Cerebellar nuclear complex (tissue), 1 donor: ENCODE measurements around the gene STAB2.

Source experiments
- DNase-seq, 2 experiments: peaks; one replicate each; lab custom pipeline; 2025; lab: John Stamatoyannopoulos, UW

Gene STAB2

DNA sequence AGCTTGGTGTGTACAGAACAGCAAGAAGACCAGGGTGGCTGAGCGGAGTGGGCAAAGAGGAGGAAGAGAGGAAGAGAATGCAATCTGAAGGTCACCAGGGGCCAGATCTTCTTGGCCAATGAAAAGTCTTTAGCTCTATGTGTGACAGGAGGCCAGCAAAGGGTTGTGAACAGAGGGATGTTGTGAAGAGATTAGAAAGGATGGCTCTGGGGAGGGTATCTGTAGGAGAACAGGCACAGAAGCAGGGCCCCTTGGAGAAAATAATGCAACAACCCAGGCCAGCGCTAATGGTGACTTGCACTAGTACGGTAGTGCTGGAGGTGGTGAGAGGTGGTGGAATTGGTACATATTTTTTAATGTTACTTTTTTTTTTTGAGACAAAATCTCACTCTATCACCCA, 156.7 kb downstream of the STAB2 start:
- no peak for DNase-seq

DNA sequence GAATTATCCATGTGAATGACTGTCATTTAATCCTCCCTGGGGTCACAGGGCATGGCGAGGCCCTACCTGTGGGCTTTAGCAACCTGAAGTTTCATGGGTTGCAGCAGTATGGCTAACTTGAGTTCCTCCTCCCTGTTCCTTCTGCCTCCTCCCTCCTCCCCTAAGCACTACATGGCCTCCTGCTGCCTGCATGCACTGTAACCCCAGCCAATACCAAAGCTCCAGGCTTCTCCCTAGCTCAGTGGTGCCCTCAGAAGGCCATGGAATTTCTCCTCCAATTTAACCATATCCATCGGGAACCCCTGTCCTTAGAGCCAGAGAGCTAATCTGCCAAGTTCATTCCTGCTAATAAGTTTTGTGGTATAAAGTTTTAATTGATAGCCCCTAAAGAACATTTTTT, 158.9 kb downstream of the STAB2 start:
- DNase-seq: no peak

DNA sequence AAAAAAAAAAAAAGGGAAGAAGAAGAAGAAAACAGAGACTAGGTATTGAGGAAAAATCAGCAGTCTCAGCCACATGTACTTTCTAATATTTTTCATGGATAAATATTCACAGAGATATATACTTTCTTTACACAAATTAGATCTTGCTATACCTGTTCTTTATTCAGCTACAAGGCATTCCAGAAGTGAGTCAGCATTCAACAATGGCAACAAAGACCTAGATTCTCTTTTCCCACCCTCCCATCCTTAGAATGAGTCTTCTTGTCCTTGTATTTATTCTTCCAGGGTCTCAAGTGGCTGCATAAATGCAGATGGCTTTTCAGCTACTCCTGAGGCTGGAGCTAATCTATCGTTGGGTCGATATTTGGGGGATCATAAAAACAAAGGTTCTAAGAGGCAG, 160.9 kb downstream of the STAB2 start:
- no peak for DNase-seq

DNA sequence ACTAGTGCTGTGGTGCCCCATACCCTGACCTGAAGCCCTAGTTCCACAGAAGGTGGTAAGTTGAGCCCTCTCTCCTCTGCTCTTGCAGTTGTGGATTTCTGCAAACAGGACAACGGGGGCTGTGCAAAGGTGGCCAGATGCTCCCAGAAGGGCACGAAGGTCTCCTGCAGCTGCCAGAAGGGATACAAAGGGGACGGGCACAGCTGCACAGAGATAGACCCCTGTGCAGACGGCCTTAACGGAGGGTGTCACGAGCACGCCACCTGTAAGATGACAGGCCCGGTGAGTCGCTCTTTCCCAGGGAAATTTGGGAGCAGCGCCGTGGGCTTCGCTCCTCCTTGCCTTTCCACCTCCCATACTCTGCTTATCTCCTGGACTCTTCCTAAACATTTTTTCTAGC, 161.8 kb downstream of the STAB2 start:
- no peak for DNase-seq

DNA sequence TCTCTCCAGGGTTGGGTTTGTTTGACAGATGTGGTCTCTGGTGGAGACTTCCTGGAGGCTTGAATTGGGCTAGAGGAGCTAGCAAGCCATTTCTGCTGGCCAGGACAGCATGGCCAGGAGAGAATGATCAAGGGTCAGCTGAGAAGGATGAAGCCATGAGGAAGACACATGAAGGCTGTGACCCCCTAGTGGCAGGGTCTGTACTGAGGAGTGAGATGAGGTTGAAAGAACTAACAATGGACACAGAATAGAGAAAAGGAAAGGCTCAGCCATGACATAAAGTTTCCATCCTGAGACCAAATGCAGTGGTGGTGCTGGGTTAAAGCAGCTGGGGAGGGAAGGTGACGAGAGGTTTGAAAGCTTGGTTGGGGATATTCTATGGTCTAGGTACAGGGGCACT, 164.1 kb downstream of the STAB2 start:
- no peak for DNase-seq

- no peak for DNase-seq
Observed at GRCh38 chr12:103751600-103751999, 164.5 kb downstream of the STAB2 start.

GRCh38 chr12:103755425-103755824, 168.4 kb downstream of the STAB2 start:
- no peak for DNase-seq

GRCh38 chr12:103756443-103756842, 169.4 kb downstream of the STAB2 start:
- DNase-seq: no peak

GRCh38 chr12:103757248-103757647, 170.2 kb downstream of the STAB2 start:
- no peak for DNase-seq

GRCh38 chr12:103758310-103759089, 171.4 kb downstream of the STAB2 start:
- no peak for DNase-seq

- no peak for DNase-seq
Observed at GRCh38 chr12:103762473-103762872, 175.4 kb downstream of the STAB2 start.

DNA sequence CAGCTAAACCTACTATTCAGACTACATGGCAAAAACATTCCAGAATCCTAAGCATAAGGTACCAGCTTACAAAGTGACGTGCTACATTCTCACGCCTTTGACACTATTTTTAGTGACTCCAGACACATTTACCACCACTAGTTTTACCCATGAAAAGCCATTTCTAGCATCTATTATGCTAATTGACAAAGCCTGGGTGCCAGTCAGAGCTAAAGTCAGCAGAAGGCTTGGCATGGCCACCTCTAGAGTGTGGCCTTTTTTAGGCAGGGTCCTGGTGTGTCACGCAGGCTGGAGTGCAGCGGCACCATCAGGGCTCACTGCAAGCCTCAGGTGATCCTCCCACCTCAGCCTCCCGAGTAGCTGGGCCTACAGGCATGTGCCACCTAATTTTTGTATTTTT, 178.2 kb downstream of the STAB2 start:
- no peak for DNase-seq

DNA sequence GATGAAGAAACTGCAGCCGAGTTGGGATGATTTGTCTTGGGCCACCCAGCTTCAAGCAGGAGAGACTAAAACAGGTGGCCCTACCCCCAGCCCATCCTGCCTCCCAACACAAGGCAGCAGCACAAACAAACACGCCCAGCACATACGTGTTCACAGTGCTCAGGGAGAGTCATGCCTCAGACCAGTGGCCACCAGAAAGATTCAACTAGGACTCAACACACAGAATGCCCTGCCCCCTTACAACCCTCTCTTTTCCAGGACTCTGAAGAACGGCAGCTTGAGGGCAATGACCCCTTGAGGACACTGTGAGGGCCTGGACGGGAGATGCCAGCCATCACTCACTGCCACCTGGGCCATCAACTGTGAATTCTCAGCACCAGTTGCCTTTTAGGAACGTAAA, 179.0 kb downstream of the STAB2 start:
- no peak for DNase-seq

DNA sequence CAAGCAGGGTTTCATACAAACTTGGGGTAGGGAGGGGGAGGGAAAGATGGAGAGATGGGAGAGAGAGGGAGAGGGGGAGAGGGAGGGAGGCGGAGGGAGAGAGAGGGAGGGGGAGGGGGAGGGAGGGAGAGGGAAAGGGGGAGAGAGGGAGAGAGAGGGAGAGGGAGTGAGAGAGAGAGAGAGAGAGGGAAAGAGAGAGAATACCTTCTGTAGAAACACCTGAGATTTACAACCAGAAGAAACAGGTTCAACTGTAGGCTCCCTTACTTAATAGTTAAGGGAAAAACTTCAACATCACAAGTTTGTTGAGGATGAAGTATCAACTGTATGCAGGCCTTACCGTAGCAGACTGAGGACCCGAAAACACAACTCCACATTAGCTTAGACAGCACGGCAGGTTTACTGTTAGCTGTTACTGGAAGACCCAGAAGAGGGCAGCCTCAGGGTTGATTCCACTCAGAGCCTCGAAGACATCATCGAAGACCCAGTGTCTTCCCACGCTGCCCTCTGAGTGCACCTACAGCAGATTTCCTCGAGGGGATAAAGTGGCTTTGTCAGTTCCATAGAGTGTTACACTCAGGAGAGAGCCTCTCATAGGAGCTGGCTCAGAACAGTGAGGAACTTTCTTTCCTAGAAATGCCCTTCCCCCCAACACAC, 181.5 kb downstream of the STAB2 start:
- DNase-seq: no peak

GRCh38 chr12:103769240-103769945, 182.3 kb downstream of the STAB2 start:
- DNase-seq: no peak

- DNase-seq: no peak
Observed at GRCh38 chr12:103771466-103771865, 184.4 kb downstream of the STAB2 start.

DNA sequence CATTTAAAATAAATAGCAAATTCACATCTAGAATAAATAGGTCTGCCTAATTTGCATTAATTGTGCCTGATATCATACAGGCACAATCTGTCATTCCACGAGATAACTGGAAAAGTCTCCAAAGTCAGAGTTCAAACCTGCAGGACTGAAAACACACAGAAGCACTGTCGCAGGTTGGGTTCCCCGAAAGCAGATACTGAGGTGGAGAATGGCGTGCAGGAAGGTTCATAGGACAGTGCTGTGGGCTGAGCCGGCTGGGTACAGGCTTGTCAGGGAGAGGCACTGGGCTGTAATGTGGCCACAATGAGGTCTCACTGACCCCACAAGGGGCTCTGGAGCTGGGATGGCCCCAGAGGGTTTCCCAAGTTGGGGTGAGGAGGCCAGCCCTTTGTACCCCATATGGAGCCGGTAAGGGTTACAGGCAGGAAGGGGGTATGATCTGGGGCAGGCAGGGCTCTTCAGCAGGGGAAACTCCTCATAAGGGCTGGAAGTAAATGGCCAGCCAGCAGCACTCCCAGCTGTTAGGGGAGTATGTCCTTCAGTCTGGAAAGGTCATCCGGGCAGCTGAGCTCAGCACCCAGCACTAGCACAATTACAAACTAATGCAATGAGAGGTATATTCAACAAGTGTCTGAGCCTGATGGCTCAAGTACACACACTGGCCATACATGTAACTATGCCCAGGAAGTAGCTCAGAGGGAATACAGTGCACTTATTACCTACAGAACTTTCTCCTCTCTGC, 185.5 kb downstream of the STAB2 start:
- DNase-seq: no peak

DNA sequence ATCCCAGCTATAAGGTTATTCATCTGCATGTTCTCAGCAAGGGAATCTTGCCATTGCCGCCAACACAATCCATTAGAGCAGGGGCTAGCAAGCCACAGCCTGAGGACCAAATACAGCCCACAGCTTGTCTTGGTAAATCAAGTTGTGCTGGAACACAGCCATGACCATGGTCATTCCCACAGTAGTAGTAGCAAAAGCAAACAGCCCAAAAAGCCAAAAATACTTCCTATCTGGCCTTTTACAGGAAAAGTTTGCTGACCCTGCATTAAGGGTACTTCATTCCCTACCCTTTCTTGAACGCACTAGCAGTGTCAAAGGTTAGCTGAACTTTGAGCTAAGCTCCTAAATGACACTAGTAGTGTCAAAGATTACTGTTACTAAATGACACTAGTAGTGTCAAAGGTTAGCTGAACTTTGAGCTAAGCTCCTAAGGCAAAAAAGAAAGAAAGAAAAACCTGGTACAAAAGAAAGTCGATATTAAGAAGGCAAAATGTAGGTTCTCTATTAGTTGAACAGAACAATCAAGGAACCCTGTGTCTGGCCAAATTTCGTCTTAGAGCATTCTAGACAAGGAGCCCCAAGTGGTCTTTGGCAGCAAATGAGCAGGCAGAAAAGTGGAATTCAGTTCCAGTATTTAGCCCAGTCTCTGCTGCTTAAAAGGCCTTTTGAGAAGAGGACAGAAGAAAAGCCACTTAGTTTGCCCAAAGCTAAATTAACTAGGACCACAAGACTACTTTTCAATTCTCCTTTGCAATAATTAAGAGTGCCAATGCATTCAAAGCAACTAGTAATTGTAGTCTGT, 186.2 kb downstream of the STAB2 start:
- DNase-seq: no peak

DNA sequence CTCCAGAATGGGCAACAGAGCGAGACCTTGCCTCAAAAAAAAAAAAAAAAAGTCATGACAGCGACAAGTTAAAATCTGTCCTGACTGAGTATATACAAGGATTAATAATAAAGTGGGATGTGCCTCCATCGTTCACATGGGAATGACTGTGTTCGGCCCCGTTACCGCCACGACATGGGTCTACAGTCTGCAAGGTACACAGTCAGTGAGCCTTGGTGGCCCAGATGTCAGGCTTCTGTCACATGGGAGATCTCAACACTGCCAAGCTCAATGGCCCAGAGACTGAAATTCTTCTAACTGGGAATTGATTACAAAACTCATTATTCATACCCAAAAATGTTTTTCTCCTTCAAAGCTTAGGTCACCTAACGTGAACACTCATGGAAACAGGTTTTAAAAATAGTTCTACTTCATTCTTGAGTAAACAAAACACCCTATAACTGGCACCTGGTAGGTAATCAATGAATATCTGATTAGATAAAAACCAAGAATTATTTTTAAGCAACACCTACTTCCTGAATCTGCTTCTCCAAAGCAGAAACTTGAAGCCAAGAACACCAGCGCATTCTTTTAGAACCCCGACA, 188.0 kb downstream of the STAB2 start:
- no peak for DNase-seq

DNA sequence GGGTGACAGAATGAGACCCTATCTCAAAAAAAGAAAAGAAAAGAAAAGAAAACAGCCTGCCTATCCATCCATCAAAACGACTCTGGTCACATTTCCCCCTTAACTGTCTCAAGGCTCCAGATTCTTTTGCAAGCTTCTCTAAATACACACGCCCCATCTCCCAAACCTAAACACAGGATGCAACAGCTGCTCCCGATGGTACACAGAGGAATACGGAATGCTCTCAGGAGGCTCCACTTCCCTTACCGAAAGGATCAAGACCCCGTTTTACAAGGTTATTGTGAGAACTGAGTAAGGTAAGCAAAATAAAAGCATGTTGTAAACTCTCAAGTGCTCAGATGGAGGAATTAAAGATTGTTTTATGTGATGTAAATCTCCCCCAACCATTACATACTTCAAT, 191.7 kb downstream of the STAB2 start:
- no peak for DNase-seq

DNA sequence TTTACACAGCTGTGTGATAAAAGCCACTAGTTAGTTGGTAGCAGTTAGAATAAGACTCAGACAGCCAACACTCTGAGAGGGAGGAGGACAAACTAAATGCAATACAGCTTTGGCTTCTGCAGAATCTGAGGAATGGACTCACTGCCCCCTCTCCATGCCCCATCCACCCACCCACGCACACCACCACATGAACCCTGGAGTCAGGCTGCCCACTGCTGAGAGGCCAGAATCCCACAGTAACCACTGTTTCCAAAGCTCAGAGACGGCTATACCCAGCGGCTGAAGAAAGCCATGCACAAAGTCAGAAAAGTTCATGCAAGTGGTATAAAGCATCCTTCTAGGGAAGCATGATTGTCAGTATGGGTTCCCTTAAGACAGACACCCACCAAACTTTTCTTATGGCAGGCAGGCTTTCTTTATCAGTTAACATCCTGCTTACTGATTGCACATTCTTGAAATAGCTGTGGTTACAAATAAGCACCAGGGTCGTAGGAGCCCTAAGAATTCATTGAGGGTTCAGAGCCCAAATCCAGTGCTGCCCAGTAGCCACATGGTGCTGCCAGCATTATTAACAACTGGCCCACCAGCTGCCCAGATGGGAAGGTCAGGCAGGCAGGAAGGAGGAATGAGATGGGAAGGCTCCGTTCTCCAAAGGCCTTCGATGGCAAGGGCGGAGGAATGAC, 192.5 kb downstream of the STAB2 start:
- DNase-seq: no peak
